HG03139 (cell line): ENCODE measurements around the gene CNNM2.
"Not testable (repeated sequence)": the region's sequence is repeated elsewhere in the genome, so short reads cannot be mapped to it uniquely, and the experiment has no call there.

Source experiments
- ATAC-seq: cut with Tn5 transposase; IDR thresholded peaks from one replicate; pipeline ENCODE4 v1.9.1; 2021; ENCODE audit not compliant: unreplicated experiment

The CNNM2 gene

GRCh38 chr10:102923601-102924000, 5.5 kb downstream of the CNNM2 start:
- no peak for ATAC-seq

- no peak for ATAC-seq
Observed at GRCh38 chr10:102926842-102927241, 8.7 kb downstream of the CNNM2 start.

- no peak for ATAC-seq
Observed at GRCh38 chr10:102927311-102928010, 9.4 kb downstream of the CNNM2 start.

- ATAC-seq, result not testable (repeated sequence)
Observed at GRCh38 chr10:102928442-102928841, 10.3 kb downstream of the CNNM2 start.

GRCh38 chr10:102930720-102931119, 12.6 kb downstream of the CNNM2 start:
- ATAC-seq, result no peak

- ATAC-seq, result no peak
Observed at GRCh38 chr10:102931643-102932042, 13.5 kb downstream of the CNNM2 start.

GRCh38 chr10:102935505-102935904, 17.4 kb downstream of the CNNM2 start:
- ATAC-seq, result no peak

GRCh38 chr10:102935939-102936605, 18.0 kb downstream of the CNNM2 start:
- ATAC-seq, result no peak

GRCh38 chr10:102941401-102941800, 23.3 kb downstream of the CNNM2 start:
- no peak for ATAC-seq

- no peak for ATAC-seq
Observed at GRCh38 chr10:102945449-102945848, 27.4 kb downstream of the CNNM2 start.

- no peak for ATAC-seq
Observed at GRCh38 chr10:102945962-102946361, 27.9 kb downstream of the CNNM2 start.

- no peak for ATAC-seq
Observed at GRCh38 chr10:102946992-102947391, 28.9 kb downstream of the CNNM2 start.

- ATAC-seq, result no peak
Observed at GRCh38 chr10:102948176-102948575, 30.1 kb downstream of the CNNM2 start.

- no peak for ATAC-seq
Observed at GRCh38 chr10:102948786-102949185, 30.7 kb downstream of the CNNM2 start.

- ATAC-seq, result no peak
Observed at GRCh38 chr10:102949916-102950315, 31.8 kb downstream of the CNNM2 start.

GRCh38 chr10:102951316-102951715, 33.2 kb downstream of the CNNM2 start:
- ATAC-seq, result no peak

- ATAC-seq, result no peak
Observed at GRCh38 chr10:102959360-102959759, 41.3 kb downstream of the CNNM2 start.

- ATAC-seq, result no peak
Observed at GRCh38 chr10:102960157-102960556, 42.1 kb downstream of the CNNM2 start.

- no peak for ATAC-seq
Observed at GRCh38 chr10:102962267-102962666, 44.2 kb downstream of the CNNM2 start.

- ATAC-seq, result no peak
Observed at GRCh38 chr10:102962951-102963755, 45.1 kb downstream of the CNNM2 start.

- ATAC-seq, result no peak
Observed at GRCh38 chr10:102963756-102964025, 45.6 kb downstream of the CNNM2 start.

GRCh38 chr10:102964064-102964463, 46.0 kb downstream of the CNNM2 start:
- not testable (repeated sequence) for ATAC-seq
